ENCODE data around the gene LPAR5. TPM values are rescaled to one million over a fixed set of nuclear protein-coding genes. Genes with fewer than 3 reads are reported as not detected.
"Not testable (repeated sequence)": the region's sequence is repeated elsewhere in the genome, so short reads cannot be mapped to it uniquely, and the experiment has no call there.

Gene LPAR5
- total RNA-seq, 1 experiment from 2014 or later: 0.11 TPM

- peak; percentile 96 for DNase-seq (ENCODE audit: low read depth, low spot score)
- in situ Hi-C loops (cut with HindIII; ENCODE audit: low pct_unique_long_range_greater_than_20kb, low sequenced_read_pairs): no loop called here
These were observed 21.8 kb downstream of the LPAR5 start for GRCh38 chr12:6613776-6614512.

DNA sequence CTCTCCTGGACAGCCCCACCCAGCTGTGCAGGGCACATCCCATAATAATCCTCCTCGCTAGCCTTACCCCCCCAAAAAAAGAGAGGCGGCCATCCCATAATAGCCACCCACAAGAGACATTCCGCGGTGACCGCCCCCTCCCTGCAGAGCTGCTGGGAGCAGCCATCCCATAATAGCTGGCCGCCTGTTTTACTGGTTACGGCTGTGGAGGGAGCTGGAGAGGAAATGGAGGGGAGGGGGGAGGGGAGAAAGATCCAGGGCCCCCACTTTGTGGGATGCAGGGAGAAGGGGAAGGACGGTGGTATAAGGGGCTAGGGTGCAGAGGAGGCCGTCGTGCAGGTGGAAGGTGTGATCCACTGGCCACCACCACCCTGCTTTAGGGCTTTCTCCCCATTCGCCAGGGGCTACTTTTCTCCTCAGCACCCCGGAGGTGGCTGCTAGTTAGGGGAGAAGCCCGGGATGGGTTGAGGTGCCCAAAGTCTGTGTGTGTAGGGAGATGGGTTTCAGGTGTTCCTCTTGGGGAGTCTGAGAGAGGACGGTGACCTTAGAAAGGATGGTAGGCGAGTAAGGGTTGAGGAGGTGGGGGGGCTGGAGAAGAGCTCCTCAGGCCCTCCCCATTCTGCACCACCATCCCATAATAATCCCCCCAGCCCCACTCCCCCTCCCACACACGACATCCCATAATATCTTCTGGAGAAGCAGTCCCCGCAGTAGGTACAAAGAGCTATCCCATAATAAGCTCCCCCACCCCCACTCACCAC, 22.6 kb downstream of the LPAR5 start:
- DNase-seq (ENCODE audit: low read depth, low spot score): peak; percentile 59
- in situ Hi-C loops (cut with HindIII; ENCODE audit: low pct_unique_long_range_greater_than_20kb, low sequenced_read_pairs): no loop called here

DNA sequence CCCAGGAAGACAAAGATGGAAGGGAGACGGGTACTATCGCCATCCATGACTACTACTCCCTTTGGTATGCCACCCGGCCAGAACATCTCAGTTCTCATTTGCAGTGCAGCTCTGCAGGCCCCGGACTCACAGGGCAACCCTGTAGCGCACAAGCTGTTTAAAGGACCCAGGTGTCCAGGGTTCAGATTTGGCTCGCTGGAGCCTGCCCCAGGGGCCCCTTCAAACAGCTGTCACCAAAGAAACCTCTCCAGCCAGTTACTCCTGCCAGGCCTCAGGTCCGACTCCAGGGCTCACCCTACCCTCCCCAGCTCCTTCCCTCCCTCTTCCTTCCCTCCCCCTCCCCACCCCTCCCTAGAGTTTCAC, 23.1 kb downstream of the LPAR5 start:
- in situ Hi-C loops (cut with HindIII; ENCODE audit: low pct_unique_long_range_greater_than_20kb, low sequenced_read_pairs): no loop called here
- DNase-seq (ENCODE audit: low read depth, low spot score): no peak

DNA sequence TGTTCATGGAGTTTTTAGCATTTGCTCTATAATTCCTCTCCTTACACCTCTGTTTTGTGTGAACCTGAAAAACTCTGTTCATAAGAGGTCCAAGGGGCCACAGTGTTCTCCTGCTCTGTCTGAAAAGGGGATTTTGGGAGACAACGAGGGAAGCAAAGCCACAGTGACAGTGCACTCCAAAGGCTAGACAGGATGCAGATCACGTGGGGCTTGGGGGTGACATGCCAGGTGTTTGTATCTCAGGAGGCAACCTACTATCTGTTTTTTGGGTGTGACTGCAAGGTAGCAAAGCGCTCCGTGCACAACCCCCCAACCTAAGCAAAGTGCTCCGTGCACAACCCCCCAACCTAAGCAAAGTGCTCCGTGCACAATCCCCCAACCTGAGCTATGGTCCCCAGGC, 23.5 kb downstream of the LPAR5 start:
- in situ Hi-C loops (cut with HindIII; ENCODE audit: low pct_unique_long_range_greater_than_20kb, low sequenced_read_pairs): no loop called here
- DNase-seq (ENCODE audit: low read depth, low spot score): no peak

GRCh38 chr12:6608592-6609281, 27.0 kb downstream of the LPAR5 start:
- in situ Hi-C loops (cut with HindIII; ENCODE audit: low pct_unique_long_range_greater_than_20kb, low sequenced_read_pairs): no loop called here

GRCh38 chr12:6607751-6608591, 27.8 kb downstream of the LPAR5 start:
- in situ Hi-C loops (cut with HindIII; ENCODE audit: low pct_unique_long_range_greater_than_20kb, low sequenced_read_pairs): no loop called here
- peak; percentile 75 for DNase-seq (ENCODE audit: low read depth, low spot score)

More at GRCh38 chr12:6608592-6609281, 27.0 kb downstream of the LPAR5 start:
- no peak for DNase-seq (ENCODE audit: low read depth, low spot score)

DNA sequence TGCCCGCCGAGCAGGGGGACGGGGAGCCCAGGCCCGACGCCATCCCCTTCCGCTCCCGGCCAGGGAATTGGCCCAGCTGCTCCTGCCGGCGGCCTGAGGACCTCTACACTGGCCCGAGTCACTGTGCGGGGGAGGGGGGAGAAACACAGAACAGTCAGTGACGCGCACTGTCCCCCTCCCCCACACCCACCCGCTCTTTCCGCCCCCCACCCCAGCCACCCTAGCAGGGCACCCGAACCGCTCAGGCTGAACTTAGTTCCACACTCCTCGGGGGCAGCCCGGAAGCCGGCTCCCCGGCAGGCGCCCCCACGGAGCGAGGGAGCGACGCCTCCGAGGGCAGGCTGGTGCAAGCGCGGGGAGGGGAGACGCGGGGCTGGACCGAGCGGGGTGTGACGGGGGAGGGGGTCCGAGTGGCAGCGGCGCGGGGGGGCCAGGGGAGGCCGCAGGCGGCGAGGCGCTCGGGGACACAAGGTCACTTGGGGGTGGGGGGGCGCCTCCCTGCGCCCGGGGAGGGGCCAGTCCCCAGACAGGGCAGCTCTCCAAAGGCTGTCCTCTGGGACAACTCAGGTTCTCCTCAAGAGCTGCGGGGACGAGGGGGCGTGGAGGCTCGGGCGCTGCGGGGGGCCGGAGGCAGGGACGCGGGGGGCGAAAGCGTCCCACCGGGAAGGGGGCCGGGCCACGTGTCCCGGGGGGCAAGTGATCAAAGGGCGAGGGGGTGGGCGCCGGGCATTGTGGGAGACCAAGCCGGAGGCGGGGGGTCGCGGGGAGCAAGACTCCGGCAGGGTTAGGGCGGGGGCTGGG, 29.2 kb downstream of the LPAR5 start:
- in situ Hi-C loops (cut with HindIII; ENCODE audit: low pct_unique_long_range_greater_than_20kb, low sequenced_read_pairs): no loop called here

GRCh38 chr12:6605421-6606330, 30.1 kb downstream of the LPAR5 start:
- in situ Hi-C loops (cut with HindIII; ENCODE audit: low pct_unique_long_range_greater_than_20kb, low sequenced_read_pairs): no loop called here
- DNase-seq (ENCODE audit: low read depth, low spot score): no peak

More for the DNA sequence above, 29.2 kb downstream of the LPAR5 start:
- peak; percentile 32 for DNase-seq (ENCODE audit: low read depth, low spot score)

DNA sequence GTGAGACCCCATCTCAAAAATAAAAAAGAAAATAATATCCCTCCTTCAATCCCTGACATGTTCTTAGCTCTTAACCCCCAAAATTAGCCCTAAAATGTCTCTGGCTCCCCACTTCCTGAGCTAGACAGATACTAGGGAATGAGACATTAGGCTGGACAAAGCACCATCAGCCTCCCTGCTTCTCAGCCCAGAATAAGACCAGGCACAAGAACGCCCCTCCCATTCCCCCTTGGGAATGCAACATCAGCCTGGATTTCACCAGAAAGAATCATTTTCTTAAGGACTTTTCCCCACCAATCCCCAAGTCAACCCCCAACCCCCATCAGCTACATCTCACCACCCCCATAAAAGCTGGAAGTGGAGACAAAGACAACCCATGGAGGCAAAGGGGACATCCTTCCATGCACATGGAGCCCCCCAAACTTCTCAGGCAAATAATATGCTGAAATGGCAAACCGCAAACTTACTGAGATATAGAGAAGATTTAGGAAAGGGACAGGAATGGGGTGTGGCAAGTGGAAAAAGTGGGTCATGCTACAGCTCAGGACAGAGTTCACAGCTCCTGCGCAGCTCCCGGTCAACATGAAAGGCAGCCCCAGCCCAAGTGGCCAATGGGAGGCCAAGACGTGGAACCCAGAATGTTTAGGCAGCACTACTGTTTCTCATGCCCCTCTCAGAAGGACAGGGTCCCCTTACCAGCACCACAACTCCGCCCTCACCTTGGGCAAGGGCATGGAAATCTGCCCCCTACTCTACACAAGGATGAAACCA, 31.3 kb downstream of the LPAR5 start:
- DNase-seq (ENCODE audit: low read depth, low spot score): no peak
- in situ Hi-C loops (cut with HindIII; ENCODE audit: low pct_unique_long_range_greater_than_20kb, low sequenced_read_pairs): no loop called here

DNA sequence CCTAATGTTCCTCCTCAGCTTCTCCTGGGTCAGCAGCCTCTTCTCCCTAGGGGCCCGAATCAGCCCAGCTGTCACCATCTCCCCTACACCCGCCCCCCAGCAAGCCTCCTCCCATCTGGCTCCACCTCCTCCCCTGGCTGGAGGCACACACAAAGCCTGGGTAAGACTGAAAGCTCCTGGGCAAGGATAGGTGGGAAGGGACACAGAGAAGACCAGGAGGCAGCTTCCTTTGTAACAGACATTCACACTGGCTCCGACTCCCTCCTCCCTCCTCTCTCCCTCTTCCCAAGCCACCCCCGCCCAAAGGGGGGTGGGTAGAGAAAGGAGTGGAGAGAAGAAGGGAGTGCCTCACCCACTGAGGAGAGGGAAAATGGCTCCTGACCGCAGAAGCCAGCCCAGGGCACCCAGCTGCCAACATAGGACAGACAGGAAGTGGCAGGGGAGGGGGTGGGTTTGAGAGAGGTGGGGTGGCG, 32.6 kb downstream of the LPAR5 start:
- in situ Hi-C loops (cut with HindIII; ENCODE audit: low pct_unique_long_range_greater_than_20kb, low sequenced_read_pairs): no loop called here
- DNase-seq (ENCODE audit: low read depth, low spot score): peak; percentile 39

- in situ Hi-C loops (cut with HindIII; ENCODE audit: low pct_unique_long_range_greater_than_20kb, low sequenced_read_pairs): no loop called here
- no peak for DNase-seq (ENCODE audit: low read depth, low spot score)
These were observed 33.2 kb downstream of the LPAR5 start for GRCh38 chr12:6602526-6602925.

GRCh38 chr12:6595673-6596072, 40.1 kb downstream of the LPAR5 start:
- DNase-seq (ENCODE audit: low read depth, low spot score); in situ Hi-C loops (cut with HindIII; ENCODE audit: low pct_unique_long_range_greater_than_20kb, low sequenced_read_pairs): not testable (repeated sequence)

DNA sequence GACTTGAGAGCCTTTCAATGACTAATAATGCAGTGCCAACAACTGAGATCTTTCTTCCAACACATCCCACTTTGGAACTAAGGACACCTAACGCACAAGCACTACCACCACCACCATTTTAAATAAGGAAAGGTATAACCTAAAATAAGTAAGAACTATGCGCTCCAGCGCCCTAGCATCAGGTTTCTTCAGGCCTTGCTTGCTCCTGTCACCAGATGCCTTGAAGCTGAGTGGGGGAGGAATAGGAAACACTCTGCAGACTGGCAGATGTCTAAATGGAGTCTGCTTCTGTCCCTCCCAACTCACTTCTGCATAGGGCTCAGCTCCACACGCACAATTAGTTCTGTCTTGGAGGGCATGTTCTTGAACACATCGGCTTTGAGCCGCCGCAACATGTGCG, 43.7 kb downstream of the LPAR5 start:
- DNase-seq (ENCODE audit: low read depth, low spot score): no peak
- in situ Hi-C loops (cut with HindIII; ENCODE audit: low pct_unique_long_range_greater_than_20kb, low sequenced_read_pairs): no loop called here

- in situ Hi-C loops (cut with HindIII; ENCODE audit: low pct_unique_long_range_greater_than_20kb, low sequenced_read_pairs): not testable (repeated sequence)
These were observed 49.2 kb downstream of the LPAR5 start for GRCh38 chr12:6586569-6586968.

DNA sequence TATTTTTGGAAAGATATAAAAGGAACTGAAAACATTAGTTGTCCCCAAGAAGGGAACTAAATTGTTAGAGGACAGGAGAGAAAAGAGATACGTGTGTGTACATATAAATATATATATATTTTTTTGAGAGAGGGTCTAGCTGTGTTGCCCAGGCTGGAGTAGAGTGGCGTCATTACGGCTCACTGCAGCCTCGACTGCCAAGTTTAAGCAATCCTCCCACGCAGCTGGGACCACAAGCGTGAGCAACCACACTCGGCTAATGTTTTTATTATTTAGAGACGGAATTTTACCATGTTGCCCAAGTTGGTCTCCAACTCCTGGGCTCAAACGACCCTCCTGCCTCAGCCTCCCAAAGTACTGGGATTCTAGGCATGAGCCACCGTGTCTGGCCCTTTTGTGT, 51.5 kb downstream of the LPAR5 start:
- DNase-seq (ENCODE audit: low read depth, low spot score): no peak
- in situ Hi-C loops (cut with HindIII; ENCODE audit: low pct_unique_long_range_greater_than_20kb, low sequenced_read_pairs): no loop called here

More at GRCh38 chr12:6586569-6586968, 49.2 kb downstream of the LPAR5 start:
- not testable (repeated sequence) for DNase-seq (ENCODE audit: low read depth, low spot score)
